Neural progenitor cell (in vitro differentiated cells): ENCODE data around the gene PDRG1.

ENCODE experiments used
- CTCF ChIP-seq: fragments of 200-600 bp; sonication (generic); IDR thresholded peaks from 2 replicates; pipeline ENCODE4 v1.5.1; 2017; ENCODE audit warnings: antibody characterized with exemption, mild to moderate bottlenecking
- EZH2 ChIP-seq: fragments of 200-600 bp; sonication (generic); IDR thresholded peaks from 2 replicates; pipeline ENCODE4 v1.6.1; 2017; ENCODE audit warnings: antibody characterized with exemption, mild to moderate bottlenecking, moderate library complexity
- EZH2phosphoT487 ChIP-seq: fragments of 200-600 bp; sonication (generic); IDR thresholded peaks from 2 replicates; pipeline ENCODE4 v1.6.1; 2017; ENCODE audit warnings: antibody characterized with exemption

- TF ChIP-seq CTCF (no peak), EZH2phosphoT487 (no peak), EZH2 (no peak)
These were observed 16.0 kb upstream of the PDRG1 start, which contains the start of gene XKR7 for GRCh38 chr20:31967830-31968249.
